Astrocyte (in vitro differentiated cells and primary cell): ENCODE measurements around the gene NFATC1. TPM values are rescaled to one million over a fixed set of nuclear protein-coding genes. Genes with fewer than 3 reads are reported as not detected.

ENCODE experiments used
- DNase-seq: peaks from one replicate; pipeline ENCODE4 v3.0.0-alpha.2; 2010; ENCODE audit warnings: low read depth
- FAIRE-seq: peaks from 2 replicates; lab custom pipeline; 2011; peaks lifted over from hg19 to GRCh38; lab: Jason Lieb, UNC
- H2AFZ ChIP-seq: 2 replicates; pipeline ENCODE4 v1.6.0; 2012; ENCODE audit warnings: low read depth, low read length, inconsistent platforms
- H3K27ac ChIP-seq: 2 replicates; pipeline ENCODE4 v1.5.1; 2011; ENCODE audit warnings: low read depth, low read length, inconsistent platforms
- H3K27me3 ChIP-seq: 2 replicates; pipeline ENCODE4 v1.6.0; 2011; ENCODE audit warnings: low read length, inconsistent platforms; ENCODE audit not compliant: insufficient read depth
- H3K36me3 ChIP-seq: 2 replicates; pipeline ENCODE4 v1.5.1; 2011; ENCODE audit warnings: low read length, inconsistent platforms; ENCODE audit not compliant: insufficient read depth
- H3K4me1 ChIP-seq: 2 replicates; pipeline ENCODE4 v1.5.1; 2011; ENCODE audit warnings: low read length, inconsistent platforms; ENCODE audit not compliant: insufficient read depth
- H3K4me2 ChIP-seq: 2 replicates; pipeline ENCODE4 v1.6.0; 2012; ENCODE audit warnings: low read length, inconsistent platforms
- H3K4me3 ChIP-seq: 2 replicates; pipeline ENCODE4 v1.5.1; 2011; ENCODE audit warnings: low read depth, mild to moderate bottlenecking, low read length, inconsistent platforms; ENCODE audit not compliant: insufficient read depth
- H3K79me2 ChIP-seq: 2 replicates; pipeline ENCODE4 v1.6.0; 2012; ENCODE audit warnings: mild to moderate bottlenecking, low read length, inconsistent platforms; ENCODE audit not compliant: insufficient read depth
- H3K9ac ChIP-seq: 2 replicates; pipeline ENCODE4 v1.6.0; 2012; ENCODE audit warnings: mild to moderate bottlenecking, low read length, inconsistent platforms
- H3K9me3 ChIP-seq: 2 replicates; pipeline ENCODE4 v1.5.1; 2012; ENCODE audit warnings: low read depth, mild to moderate bottlenecking, low read length, inconsistent platforms; ENCODE audit not compliant: insufficient read depth
- H4K20me1 ChIP-seq: 2 replicates; pipeline ENCODE4 v1.6.0; 2012; ENCODE audit warnings: low read length, inconsistent platforms; ENCODE audit not compliant: insufficient read depth
- H3K27ac Mint-ChIP-seq: one replicate; pipeline ENCODE4 v1.8.0; 2021; ENCODE audit warnings: mild to moderate bottlenecking, mixed read lengths; ENCODE audit not compliant: unreplicated experiment
- H3K27me3 Mint-ChIP-seq: one replicate; pipeline ENCODE4 v1.8.0; 2021; ENCODE audit warnings: low read depth, mixed read lengths; ENCODE audit not compliant: unreplicated experiment
- H3K36me3 Mint-ChIP-seq: one replicate; pipeline ENCODE4 v1.8.0; 2021; ENCODE audit warnings: low read depth, mixed read lengths; ENCODE audit not compliant: unreplicated experiment
- H3K4me1 Mint-ChIP-seq: one replicate; pipeline ENCODE4 v1.8.0; 2021; ENCODE audit warnings: low read depth, mixed read lengths; ENCODE audit not compliant: unreplicated experiment
- H3K4me3 Mint-ChIP-seq: one replicate; pipeline ENCODE4 v1.8.0; 2021; ENCODE audit warnings: mild to moderate bottlenecking, moderate library complexity, mixed read lengths; ENCODE audit not compliant: unreplicated experiment
- H3K9me3 Mint-ChIP-seq: one replicate; pipeline ENCODE4 v1.8.0; 2021; ENCODE audit warnings: mild to moderate bottlenecking, mixed read lengths; ENCODE audit not compliant: unreplicated experiment
- CTCF ChIP-seq: IDR thresholded peaks from 2 replicates; pipeline ENCODE4 v1.5.1; 2011; ENCODE audit warnings: low read depth, mild to moderate bottlenecking, inconsistent platforms, low read length, moderate library complexity; ENCODE audit not compliant: insufficient read depth
- EZH2 ChIP-seq: IDR thresholded peaks from 2 replicates; pipeline ENCODE4 v1.6.1; 2012; ENCODE audit warnings: mild to moderate bottlenecking, low read length, inconsistent platforms; ENCODE audit not compliant: insufficient read depth
- total RNA-seq: library from RNA; stranded (reverse); gene quantifications from 2 replicates; pipeline ENCODE4 v1.2.1, GENCODE V29; 2021

NFATC1 gene
- total RNA-seq, 1 donor from 2014 or later, result 11.0 TPM

- Histone ChIP-seq H3K9ac (no peak overlapping the region), H3K27me3 (peaks cover 15% of the 10 kb centered on the region), H3K36me3 (no peaks in the 10 kb centered on the region), H3K9me3 (no peaks in the 10 kb centered on the region), H4K20me1 (no peaks in the 10 kb centered on the region), H3K4me1 (peaks cover 3% of the 10 kb centered on the region), H3K27ac (no peak overlapping the region), H3K4me3 (no peak overlapping the region), H3K79me2 (no peaks in the 10 kb centered on the region), H2AFZ (no peak overlapping the region), H3K4me2 (no peak overlapping the region)
- Mint-ChIP-seq H3K4me1 (peaks cover 3% of the 10 kb centered on the region), H3K4me3 (no peak overlapping the region), H3K36me3 (peaks cover 4% of the 10 kb centered on the region), H3K27ac (no peak overlapping the region), H3K9me3 (no peaks in the 10 kb centered on the region), H3K27me3 (no peaks in the 10 kb centered on the region)
- TF ChIP-seq EZH2 (no peak), CTCF (no peak)
- FAIRE-seq, result no peak
- DNase-seq, result no peak
Measured at GRCh38 chr18:79406708-79407107, 11.0 kb downstream of the NFATC1 start.

GRCh38 chr18:79409313-79409712 lies 13.6 kb downstream of the NFATC1 start:
- H3K36me3 Mint-ChIP-seq, result peaks cover 12% of the 10 kb centered on the region
- Histone ChIP-seq H3K27me3 (peaks cover under 1% of the 10 kb centered on the region), H3K9me3 (no peaks in the 10 kb centered on the region), H3K36me3 (no peaks in the 10 kb centered on the region), H3K4me1 (no peaks in the 10 kb centered on the region), H3K9ac (no peak overlapping the region), H3K27ac (no peak overlapping the region), H3K4me3 (no peak overlapping the region), H4K20me1 (no peaks in the 10 kb centered on the region), H3K4me2 (no peak overlapping the region), H2AFZ (no peak overlapping the region), H3K79me2 (no peaks in the 10 kb centered on the region)
- H3K27me3 Mint-ChIP-seq, result peaks cover 2% of the 10 kb centered on the region
- no peaks in the 10 kb centered on the region for H3K9me3 Mint-ChIP-seq
- no peak overlapping the region for H3K4me3 Mint-ChIP-seq
- no peak for FAIRE-seq
- TF ChIP-seq CTCF (no peak), EZH2 (no peak)
- H3K4me1 Mint-ChIP-seq, result peaks cover 3% of the 10 kb centered on the region
- no peak overlapping the region for H3K27ac Mint-ChIP-seq
- no peak for DNase-seq

GRCh38 chr18:79410171-79410641 lies 14.5 kb downstream of the NFATC1 start:
- H3K4me2 ChIP-seq, result no peak overlapping the region
- H3K4me3 ChIP-seq, result no peak overlapping the region
- FAIRE-seq (no peak), DNase-seq (no peak)
- Mint-ChIP-seq H3K9me3 (no peaks in the 10 kb centered on the region), H3K36me3 (peaks cover 15% of the 10 kb centered on the region), H3K4me1 (peaks cover 3% of the 10 kb centered on the region), H3K27me3 (peaks cover 2% of the 10 kb centered on the region), H3K4me3 (no peak overlapping the region), H3K27ac (no peak overlapping the region)
- no peaks in the 10 kb centered on the region for H3K27me3 ChIP-seq
- no peaks in the 10 kb centered on the region for H3K9me3 ChIP-seq
- TF ChIP-seq EZH2 (no peak), CTCF (no peak)
- no peak overlapping the region for H3K27ac ChIP-seq
- no peak overlapping the region for H2AFZ ChIP-seq
- H3K9ac ChIP-seq, result no peak overlapping the region
- H3K79me2 ChIP-seq, result no peaks in the 10 kb centered on the region
- no peaks in the 10 kb centered on the region for H3K36me3 ChIP-seq
- H4K20me1 ChIP-seq, result no peaks in the 10 kb centered on the region
- no peaks in the 10 kb centered on the region for H3K4me1 ChIP-seq
